Lung (tissue), 16 donors: ENCODE data around the gene SYNGR4. TPM values are rescaled to one million over a fixed set of nuclear protein-coding genes. Genes with fewer than 3 reads are reported as not detected.
"Not testable (repeated sequence)": the region's sequence is repeated elsewhere in the genome, so short reads cannot be mapped to it uniquely, and the experiment has no call there.

Source experiments
- ATAC-seq: fragments of 200-7000 bp; cut with Tn5 transposase; one replicate; pipeline ENCODE4 v1.9.1; 2020; ENCODE audit warnings: moderate number of reproducible peaks; ENCODE audit not compliant: insufficient read depth, low FRiP score
- DNase-seq, 3 donors: peaks; one replicate each; pipeline ENCODE4 v3.0.0-alpha.2; 2013 to 2017
- H3K27ac ChIP-seq, 2 donors: one replicate each; pipeline ENCODE4 v1.5.1; 2013; ENCODE audit warnings: mild to moderate bottlenecking in 2 of 2, moderate library complexity in 2 of 2, control low read depth in 1 of 2, inconsistent platforms in 1 of 2, low read depth in 1 of 2, low read length in 1 of 2
- H3K27me3 ChIP-seq, 3 donors: one replicate each; pipeline ENCODE4 v1.5.1; 2013; ENCODE audit warnings: low read length in 2 of 3; ENCODE audit not compliant: control insufficient read depth in 3 of 3, insufficient read depth in 3 of 3
- H3K36me3 ChIP-seq, 4 donors: one replicate each; pipeline ENCODE4 v1.5.1; 2013; ENCODE audit warnings: low read length in 4 of 4, mild to moderate bottlenecking in 1 of 4, moderate library complexity in 1 of 4; ENCODE audit not compliant: control insufficient read depth in 4 of 4, insufficient read depth in 4 of 4
- H3K4me1 ChIP-seq, 5 donors: one replicate each; pipeline ENCODE4 v1.5.1; 2013; ENCODE audit warnings: low read length in 5 of 5, mild to moderate bottlenecking in 2 of 5, moderate library complexity in 1 of 5; ENCODE audit not compliant: control insufficient read depth in 5 of 5, insufficient read depth in 5 of 5
- H3K4me3 ChIP-seq: one replicate; pipeline ENCODE4 v1.5.1; 2013; ENCODE audit warnings: mild to moderate bottlenecking, control low read depth, moderate library complexity
- H3K9ac ChIP-seq, 2 donors: one replicate each; pipeline ENCODE4 v1.5.1; 2013; ENCODE audit warnings: low read length in 2 of 2, control low read depth in 1 of 2; ENCODE audit not compliant: insufficient read depth in 1 of 2
- H3K9me3 ChIP-seq, 4 donors: one replicate each; pipeline ENCODE4 v1.5.1; 2013; ENCODE audit warnings: low read length in 3 of 4, mild to moderate bottlenecking in 1 of 4, moderate library complexity in 1 of 4; ENCODE audit not compliant: control insufficient read depth in 4 of 4, insufficient read depth in 3 of 4
- WGBS, 2 donors: extraction: QIAGEN DNeasy Blood & Tissue Kit; methylation state at CpG; one replicate each; pipeline ENCODE4 v1.1.7; 2013; 5-methylcytosine and 5-hydroxymethylcytosine counted together
- long read RNA-seq, 5 donors: transcript quantifications; one replicate each; lab custom pipeline, GENCODE V29; 2026
- polyA plus RNA-seq, 2 donors: library from polyadenylated mRNA; stranded (reverse); fragments of 200-250 nt; gene quantifications; one replicate each; pipeline ENCODE4 v1.2.1, GENCODE V29; 2013
- total RNA-seq, 2 donors: library from RNA; depleted of rRNA in 1 of 2; stranded (reverse); fragments of >200 nt in 1 of 2; gene quantifications; one replicate each; pipeline ENCODE4 v1.2.1, GENCODE V29; 2014 to 2021
- TF ChIP-seq, protein P1 (sequence below): IDR thresholded peaks from 2 replicates; pipeline ENCODE4 v1.5.1; 2012; ENCODE audit warnings: mild to moderate bottlenecking; ENCODE audit errors: control extremely low read depth, extremely low read depth
- donor health status: control.
- donor health status: control.
- donor health status: Bipolar disorder and iron deficiency.
- donor health status: healthy.
- donor health status: DM: yes; HTN: yes; CAD: no.

SYNGR4 gene, protein sequence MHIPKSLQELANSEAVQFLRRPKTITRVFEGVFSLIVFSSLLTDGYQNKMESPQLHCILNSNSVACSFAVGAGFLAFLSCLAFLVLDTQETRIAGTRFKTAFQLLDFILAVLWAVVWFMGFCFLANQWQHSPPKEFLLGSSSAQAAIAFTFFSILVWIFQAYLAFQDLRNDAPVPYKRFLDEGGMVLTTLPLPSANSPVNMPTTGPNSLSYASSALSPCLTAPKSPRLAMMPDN
- not detected for total RNA-seq
- polyA plus RNA-seq: not detected
- long read RNA-seq, donor 1, partial matches to known transcripts: 152 of 152 reads
- long read RNA-seq, donor 1, other reads (novel, unspliced or antisense): 0 of 152 reads
- long read RNA-seq, donor 2, partial matches to known transcripts: 32 of 78 reads
- long read RNA-seq, donor 2, other reads (novel, unspliced or antisense): 46 of 78 reads
- long read RNA-seq, donor 3: 0 reads
- long read RNA-seq, donor 4: 0 reads
- long read RNA-seq, donor 5, partial matches to known transcripts: 215 of 215 reads
- long read RNA-seq, donor 5, other reads (novel, unspliced or antisense): 0 of 215 reads

DNA sequence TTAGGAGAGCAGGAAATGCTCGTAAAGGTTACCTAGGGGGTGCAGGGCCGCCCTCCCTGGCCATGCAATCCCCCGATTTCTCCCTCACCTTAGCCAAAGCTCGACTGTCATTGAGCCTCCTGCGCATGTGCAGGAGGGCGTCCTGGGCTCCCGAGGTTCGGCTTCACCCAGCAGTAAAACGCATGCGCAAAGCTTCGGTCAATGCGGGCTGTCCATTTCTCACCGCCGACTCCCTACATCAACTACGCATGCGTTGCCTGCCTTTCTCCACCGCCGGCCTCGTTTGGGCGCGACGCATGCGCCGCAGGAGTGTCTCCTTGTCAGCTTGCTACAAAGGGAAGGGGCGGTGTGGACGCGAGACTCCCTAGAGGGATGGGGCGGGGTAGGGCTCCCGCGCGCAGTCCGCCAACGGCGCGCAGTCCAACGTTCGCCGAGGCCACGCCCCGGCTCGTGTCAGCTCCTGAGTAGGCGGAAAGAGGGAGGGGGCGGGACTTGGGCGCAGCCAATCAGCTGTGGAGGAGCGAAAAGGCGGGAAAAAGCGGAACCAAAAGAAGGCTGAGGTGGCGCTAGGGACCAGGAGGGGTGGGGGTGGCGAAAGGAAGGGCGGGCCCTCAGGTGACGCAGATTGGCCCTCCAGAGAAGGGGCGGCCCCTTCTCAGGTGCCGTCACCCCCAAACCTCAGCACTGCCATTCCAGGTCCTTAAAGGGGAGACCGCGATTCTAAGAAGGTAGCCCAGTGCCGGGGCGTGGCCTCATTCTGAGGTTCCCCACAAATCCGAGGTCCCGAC lies at the start of gene SYNGR4, which contains the start of gene TMEM143:
Gene SYNGR4 (plus strand): TSS at position 558 of the 788 bp plus-strand sequence. CDS start 1,476 bp downstream, outside the sequence.
Gene TMEM143 (minus strand): TSS at position 131 of the 788 bp plus-strand sequence. CDS start 20 bp downstream, at position 111.
- peaks cover 0 to 9% (median 2%) of the 10 kb centered on the region in 5 donors for H3K4me1 ChIP-seq
- WGBS, 2 donors: 0% methylated on average over 59 of the region's 59 CpGs
- no peaks in the 10 kb centered on the region for H3K27me3 ChIP-seq
- H3K27ac ChIP-seq: peak within 1 kb of the TSS; percentile 91 to 95
- ATAC-seq (peak; percentile 95), DNase-seq (peak; percentile 100)
- H3K9ac ChIP-seq: peak within 1 kb of the TSS; percentile 29 to 91
- H3K4me3 ChIP-seq: peak within 1 kb of the TSS; percentile 38
- H3K9me3 ChIP-seq: no peaks in the 10 kb centered on the region
- H3K36me3 ChIP-seq: peaks cover 0 to 2% (median 0%) of the 10 kb centered on the region in 4 donors
- TF ChIP-seq, protein P1, sequence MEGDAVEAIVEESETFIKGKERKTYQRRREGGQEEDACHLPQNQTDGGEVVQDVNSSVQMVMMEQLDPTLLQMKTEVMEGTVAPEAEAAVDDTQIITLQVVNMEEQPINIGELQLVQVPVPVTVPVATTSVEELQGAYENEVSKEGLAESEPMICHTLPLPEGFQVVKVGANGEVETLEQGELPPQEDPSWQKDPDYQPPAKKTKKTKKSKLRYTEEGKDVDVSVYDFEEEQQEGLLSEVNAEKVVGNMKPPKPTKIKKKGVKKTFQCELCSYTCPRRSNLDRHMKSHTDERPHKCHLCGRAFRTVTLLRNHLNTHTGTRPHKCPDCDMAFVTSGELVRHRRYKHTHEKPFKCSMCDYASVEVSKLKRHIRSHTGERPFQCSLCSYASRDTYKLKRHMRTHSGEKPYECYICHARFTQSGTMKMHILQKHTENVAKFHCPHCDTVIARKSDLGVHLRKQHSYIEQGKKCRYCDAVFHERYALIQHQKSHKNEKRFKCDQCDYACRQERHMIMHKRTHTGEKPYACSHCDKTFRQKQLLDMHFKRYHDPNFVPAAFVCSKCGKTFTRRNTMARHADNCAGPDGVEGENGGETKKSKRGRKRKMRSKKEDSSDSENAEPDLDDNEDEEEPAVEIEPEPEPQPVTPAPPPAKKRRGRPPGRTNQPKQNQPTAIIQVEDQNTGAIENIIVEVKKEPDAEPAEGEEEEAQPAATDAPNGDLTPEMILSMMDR: no peak

- ATAC-seq (no peak), DNase-seq (no peak)
- Histone ChIP-seq H3K9ac (no peak overlapping the region), H3K9me3 (no peaks in the 10 kb centered on the region), H3K27ac (no peak overlapping the region), H3K4me3 (no peak overlapping the region), H3K4me1 (peaks cover 0 to 15% (median 4%) of the 10 kb centered on the region in 5 donors), H3K27me3 (no peaks in the 10 kb centered on the region), H3K36me3 (no peaks in the 10 kb centered on the region)
- 73 to 91% methylated on average over 7 of the region's 7 CpGs for WGBS, 2 donors
- TF ChIP-seq, protein P1: no peak
Measured at GRCh38 chr19:48315712-48316111, 48.5 kb upstream of the SYNGR4 start.

DNA sequence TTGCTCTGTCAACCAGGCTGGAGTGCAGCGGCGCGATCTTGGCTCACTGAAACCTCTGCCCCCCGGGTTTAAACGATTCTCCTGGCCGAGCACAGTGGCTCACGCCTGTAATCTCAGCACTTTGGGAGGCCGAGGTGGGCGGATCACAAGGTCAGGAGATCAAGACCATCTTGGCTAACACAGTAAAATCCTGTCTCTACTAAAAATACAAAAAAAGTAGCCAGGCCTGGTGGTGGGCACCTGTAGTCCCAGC lies 46.5 kb upstream of the SYNGR4 start:
- H3K27ac ChIP-seq, H3K27me3 ChIP-seq, ATAC-seq, H3K9ac ChIP-seq, H3K4me3 ChIP-seq, H3K9me3 ChIP-seq, H3K36me3 ChIP-seq: not testable (repeated sequence)
- 70 to 92% methylated on average over 9 of the region's 9 CpGs for WGBS, 2 donors
- peaks cover 3 to 21% (median 5%) of the 10 kb centered on the region in 5 donors for H3K4me1 ChIP-seq
- peak in 1 of 3 donors; percentile 26 for DNase-seq
